ENCODE results near the gene PAXX. TPM values are rescaled to one million over a fixed set of nuclear protein-coding genes. Genes with fewer than 3 reads are reported as not detected.
"Not testable (repeated sequence)": the region's sequence is repeated elsewhere in the genome, so short reads cannot be mapped to it uniquely, and the experiment has no call there.

The PAXX gene
- total and polyA plus RNA-seq, 9 donors, result 1.1 to 48.9 (median 37.5) TPM

GRCh38 chr9:137031904-137032640 lies 39.9 kb downstream of the PAXX start, which contains the start of gene FUT7:
TSS of gene FUT7 (minus strand) at chr9:137032088. CDS start at chr9:137031991, 97 bp downstream.
- Histone ChIP-seq H3K36me3 (no peaks in the 10 kb centered on the region), H3K4me3 (no peak within 1 kb of the TSS), H3K4me1 (ENCODE audit: insufficient read depth) (peaks cover 4% of the 10 kb centered on the region), H3K27me3 (no peaks in the 10 kb centered on the region), H3K9me3 (no peaks in the 10 kb centered on the region), H3K27ac (no peak within 1 kb of the TSS)
- intact Hi-C loops (cut with DNase I), result loop anchor here in 2 of 4 donors (5.0 kb wide), 3 partner anchors 80 to 245 kb away; partner anchors contain the start of genes LCN12 (in 1 of the 2) and PHPT1 (in 1 of the 2)
- no peak for TF ChIP-seq POLR2A (IDR thresholded peaks at IDR 0.05)
- TF ChIP-seq, protein P1, sequence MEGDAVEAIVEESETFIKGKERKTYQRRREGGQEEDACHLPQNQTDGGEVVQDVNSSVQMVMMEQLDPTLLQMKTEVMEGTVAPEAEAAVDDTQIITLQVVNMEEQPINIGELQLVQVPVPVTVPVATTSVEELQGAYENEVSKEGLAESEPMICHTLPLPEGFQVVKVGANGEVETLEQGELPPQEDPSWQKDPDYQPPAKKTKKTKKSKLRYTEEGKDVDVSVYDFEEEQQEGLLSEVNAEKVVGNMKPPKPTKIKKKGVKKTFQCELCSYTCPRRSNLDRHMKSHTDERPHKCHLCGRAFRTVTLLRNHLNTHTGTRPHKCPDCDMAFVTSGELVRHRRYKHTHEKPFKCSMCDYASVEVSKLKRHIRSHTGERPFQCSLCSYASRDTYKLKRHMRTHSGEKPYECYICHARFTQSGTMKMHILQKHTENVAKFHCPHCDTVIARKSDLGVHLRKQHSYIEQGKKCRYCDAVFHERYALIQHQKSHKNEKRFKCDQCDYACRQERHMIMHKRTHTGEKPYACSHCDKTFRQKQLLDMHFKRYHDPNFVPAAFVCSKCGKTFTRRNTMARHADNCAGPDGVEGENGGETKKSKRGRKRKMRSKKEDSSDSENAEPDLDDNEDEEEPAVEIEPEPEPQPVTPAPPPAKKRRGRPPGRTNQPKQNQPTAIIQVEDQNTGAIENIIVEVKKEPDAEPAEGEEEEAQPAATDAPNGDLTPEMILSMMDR (IDR thresholded peaks at IDR 0.05), result no peak
- no peak for TF ChIP-seq EP300 (IDR thresholded peaks at IDR 0.05)
- 57 to 71% (median 63%) methylated on average over 14 to 16 of the region's 16 CpGs for WGBS, 3 donors
- no peak for DNase-seq

- H3K27ac ChIP-seq, result no peak overlapping the region
- H3K9me3 ChIP-seq, result no peaks in the 10 kb centered on the region
- peaks cover 4% of the 10 kb centered on the region for H3K4me1 ChIP-seq (ENCODE audit: insufficient read depth)
- no peak for DNase-seq
- intact Hi-C loops (cut with DNase I), result loop anchor here in 2 of 4 donors (5.0 kb wide), 3 partner anchors 81 to 246 kb away; partner anchors contain the start of genes LCN12 (in 1 of the 2) and PHPT1 (in 1 of the 2)
- no peaks in the 10 kb centered on the region for H3K36me3 ChIP-seq
- 85 to 89% (median 86%) methylated on average over 10 of the region's 10 CpGs for WGBS, 3 donors
- H3K27me3 ChIP-seq, result no peaks in the 10 kb centered on the region
- no peak for TF ChIP-seq POLR2A (IDR thresholded peaks at IDR 0.05)
- TF ChIP-seq EP300 (IDR thresholded peaks at IDR 0.05), result no peak
- TF ChIP-seq, protein P1 (IDR thresholded peaks at IDR 0.05), result no peak
- H3K4me3 ChIP-seq, result no peak overlapping the region
These were observed 40.6 kb downstream of the PAXX start for GRCh38 chr9:137032858-137033257.

- H3K27me3 ChIP-seq, result not testable (repeated sequence)
These were observed 41.3 kb downstream of the PAXX start for GRCh38 chr9:137033481-137033880.

DNA sequence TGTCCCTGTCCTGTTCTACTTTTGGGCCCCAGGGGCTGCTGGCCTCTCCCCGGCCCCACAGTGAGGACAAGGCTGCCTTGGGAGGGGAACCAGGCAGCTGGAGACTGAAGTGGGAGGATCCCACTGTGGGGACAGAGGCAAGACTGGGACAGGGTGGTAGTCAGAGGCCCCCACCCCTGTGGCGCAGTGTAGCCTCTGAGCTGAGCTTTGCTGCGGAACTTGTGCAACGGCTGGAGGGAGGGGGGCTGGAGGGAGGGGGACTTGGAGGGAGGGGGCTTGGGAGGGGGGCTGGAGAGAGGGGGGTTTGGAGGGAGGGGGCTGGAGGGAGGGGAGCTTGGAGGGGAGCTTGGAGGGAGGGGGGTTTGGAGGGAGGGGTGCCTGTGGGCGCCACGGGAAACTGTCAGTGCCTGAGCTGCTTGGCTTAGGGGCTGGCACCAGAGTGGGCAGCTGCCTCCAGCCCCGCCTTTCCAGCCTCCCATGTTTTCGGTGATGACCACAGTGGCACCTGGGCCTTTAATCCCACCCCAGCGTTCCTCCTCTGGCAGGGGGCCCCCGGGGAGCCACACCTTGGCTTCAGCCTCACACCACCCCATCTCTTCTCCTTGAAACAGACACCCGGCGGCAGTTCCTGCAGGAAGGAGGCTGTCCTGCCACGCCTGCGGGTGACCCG lies 42.0 kb downstream of the PAXX start:
- intact Hi-C loops (cut with DNase I), result loop anchor here (2.0 to 5.0 kb wide), 5 partner anchors 82 to 247 kb away; partner anchors contain the start of genes LCN12 (in 1 of the 4) and PHPT1 (in 1 of the 4)

More at GRCh38 chr9:137033481-137033880, 41.3 kb downstream of the PAXX start:
- DNase-seq; H3K9me3 ChIP-seq; H3K4me1 ChIP-seq (ENCODE audit: insufficient read depth); H3K36me3 ChIP-seq; H3K4me3 ChIP-seq; H3K27ac ChIP-seq: not testable (repeated sequence)
- 89 to 91% (median 90%) methylated on average over 5 of the region's 5 CpGs for WGBS, 3 donors
- intact Hi-C loops (cut with DNase I), result loop anchor here in 2 of 4 donors (5.0 kb wide), 3 partner anchors 81 to 246 kb away; partner anchors contain the start of genes LCN12 (in 1 of the 2) and PHPT1 (in 1 of the 2)

More for the DNA sequence above, 42.0 kb downstream of the PAXX start:
- 40 to 52% (median 49%) methylated on average over 14 to 15 of the region's 15 CpGs for WGBS, 3 donors
- Histone ChIP-seq H3K27me3 (no peaks in the 10 kb centered on the region), H3K9me3 (no peaks in the 10 kb centered on the region), H3K4me3 (no peak overlapping the region), H3K27ac (no peak overlapping the region), H3K4me1 (ENCODE audit: insufficient read depth) (peaks cover 1% of the 10 kb centered on the region), H3K36me3 (no peaks in the 10 kb centered on the region)
- TF ChIP-seq EP300 (IDR thresholded peaks at IDR 0.05), result no peak
- TF ChIP-seq, protein P1 (IDR thresholded peaks at IDR 0.05), result no peak
- no peak for TF ChIP-seq POLR2A (IDR thresholded peaks at IDR 0.05)
- no peak for DNase-seq
